Ovary (tissue), 9 donors: ENCODE measurements around the gene RPL15. TPM values are rescaled to one million over a fixed set of nuclear protein-coding genes. Genes with fewer than 3 reads are reported as not detected.
"Not testable (repeated sequence)": the region's sequence is repeated elsewhere in the genome, so short reads cannot be mapped to it uniquely, and the experiment has no call there.

Experiments used
- DNase-seq, 5 donors: peaks; one replicate each; pipeline ENCODE4 v3.0.0-alpha.2; 2019 to 2020
- H3K27ac ChIP-seq, 2 donors: fragments of 200-600 bp; one replicate each; pipeline versions ENCODE4 v1.5.1 to v1.8.0; 2019 to 2022
- H3K27me3 ChIP-seq: fragments of 200-600 bp; one replicate; pipeline ENCODE4 v1.8.0; 2022
- H3K36me3 ChIP-seq: fragments of 200-600 bp; sonication (generic); one replicate; pipeline ENCODE4 v1.5.1; 2019
- H3K4me1 ChIP-seq: one replicate; pipeline ENCODE4 v1.8.1; 2013; ENCODE audit warnings: mild to moderate bottlenecking, moderate library complexity; ENCODE audit not compliant: insufficient read depth
- H3K4me3 ChIP-seq: fragments of 200-600 bp; sonication (generic); one replicate; pipeline ENCODE4 v1.5.1; 2017
- H3K9me3 ChIP-seq, 2 donors: fragments of 200-600 bp in 1 of 2; sonication (generic) in 1 of 2; one replicate each; pipeline versions ENCODE4 v1.5.1 to v1.8.1; 2013 to 2019; ENCODE audit warnings: mild to moderate bottlenecking in 1 of 2, moderate library complexity in 1 of 2
- EP300 ChIP-seq: sonication (generic); formaldehyde crosslinking; IDR thresholded peaks from one replicate; pipeline ENCODE4 v1.6.1; 2017; ENCODE audit warnings: antibody characterized with exemption
- POLR2A ChIP-seq: fragments of 450-650 bp; IDR thresholded peaks from one replicate; pipeline ENCODE4 v1.6.1; 2017; ENCODE audit warnings: antibody characterized with exemption, mild to moderate bottlenecking, moderate library complexity
- WGBS, 3 donors: extraction: QIAGEN DNeasy Blood & Tissue Kit in 1 of 3; methylation state at CpG; one replicate each; pipeline versions ENCODE4 v1.1.5 to v1.1.7; 2013 to 2017; 5-methylcytosine and 5-hydroxymethylcytosine counted together
- intact Hi-C, 4 donors: fragments of 100-400 bp; cut with DNase I; formaldehyde crosslinking; loops; one replicate each; pipeline versions ENCODE4 v1.11.0 to v1.15.1; 2022 to 2023
- polyA plus RNA-seq, 2 donors: library from polyadenylated mRNA; stranded (reverse); fragments of 200-250 nt in 1 of 2; fragments of 350-450 nt in 1 of 2; fragmentation: Illumina TruSeq in 1 of 2; extraction: RNeasy Lipid Tissue Mini Kit (QIAGEN cat#74804) in 1 of 2; gene quantifications; one replicate each; pipeline ENCODE4 v1.2.3, GENCODE V29; 2013 to 2014
- total RNA-seq, 7 donors: library from RNA; depleted of rRNA in 2 of 7; stranded (reverse); fragments of >200 nt in 2 of 7; fragmentation: NEBNext Ultra II Directional in 3 of 7; extraction: Animal tissue kit (Norgen Biotek cat#: 25700) in 3 of 7; gene quantifications; one replicate each; pipeline versions ENCODE4 v1.1.0 to v1.2.4, GENCODE V29; 2016 to 2023
- TF ChIP-seq, protein P1 (sequence below), 3 donors: fragments of 450-650 bp in 2 of 3; fragments of 200-600 bp in 1 of 3; IDR thresholded peaks; one replicate each; pipeline versions ENCODE4 v1.5.1 to v1.8.0; 2016 to 2022; ENCODE audit warnings: antibody characterized with exemption in 3 of 3, mild to moderate bottlenecking in 1 of 3
- donor health status: DM: no; HTN: no; CAD: no; lungs with moderate emphysema.
- donor health status: DM: no; HTN: no; CAD: no.
- donor health status: Bipolar disorder and iron deficiency.
- donor health status: DM: yes; HTN: yes; CAD: no.
- donor health status: DM: no; HTN: no; CAD: no.
- donor health status: DM: yes; HTN: yes; CAD: no.

Gene RPL15
- total and polyA plus RNA-seq, 9 donors = 3,013 to 6,966 (median 4,015) TPM

DNA sequence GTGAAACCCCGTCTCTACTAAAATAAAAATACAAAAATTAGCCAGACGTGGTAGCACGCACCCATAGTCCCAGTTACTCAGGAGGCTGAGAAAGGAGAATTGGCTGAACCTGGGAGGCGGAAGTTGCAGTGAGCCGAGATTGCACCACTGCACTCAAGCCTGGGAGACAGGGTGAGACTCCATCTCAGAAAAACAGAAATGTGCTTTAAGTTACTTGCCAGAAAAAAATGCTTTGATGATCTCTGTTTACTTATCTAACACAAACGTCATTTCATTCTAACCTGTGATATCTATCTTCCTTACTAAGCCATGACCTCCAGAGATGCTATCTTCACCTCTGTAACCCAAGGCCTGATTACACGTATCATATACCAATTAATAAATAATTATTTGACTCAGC is 7.6 kb upstream of the RPL15 start:
- Histone ChIP-seq H3K4me1 (no peaks in the 10 kb centered on the region), H3K27ac (no peak overlapping the region), H3K36me3 (no peaks in the 10 kb centered on the region), H3K4me3 (no peak overlapping the region), H3K27me3 (no peaks in the 10 kb centered on the region), H3K9me3 (no peaks in the 10 kb centered on the region)
- 88 to 94% (median 90%) methylated on average over 7 of the region's 7 CpGs for WGBS, 3 donors
- intact Hi-C loops = loop anchor here in 1 of 4 donors (10.0 kb wide), 1 partner anchor 325 kb away; no protein-coding TSS in a partner anchor
- no peak for DNase-seq
- TF ChIP-seq, protein P1, sequence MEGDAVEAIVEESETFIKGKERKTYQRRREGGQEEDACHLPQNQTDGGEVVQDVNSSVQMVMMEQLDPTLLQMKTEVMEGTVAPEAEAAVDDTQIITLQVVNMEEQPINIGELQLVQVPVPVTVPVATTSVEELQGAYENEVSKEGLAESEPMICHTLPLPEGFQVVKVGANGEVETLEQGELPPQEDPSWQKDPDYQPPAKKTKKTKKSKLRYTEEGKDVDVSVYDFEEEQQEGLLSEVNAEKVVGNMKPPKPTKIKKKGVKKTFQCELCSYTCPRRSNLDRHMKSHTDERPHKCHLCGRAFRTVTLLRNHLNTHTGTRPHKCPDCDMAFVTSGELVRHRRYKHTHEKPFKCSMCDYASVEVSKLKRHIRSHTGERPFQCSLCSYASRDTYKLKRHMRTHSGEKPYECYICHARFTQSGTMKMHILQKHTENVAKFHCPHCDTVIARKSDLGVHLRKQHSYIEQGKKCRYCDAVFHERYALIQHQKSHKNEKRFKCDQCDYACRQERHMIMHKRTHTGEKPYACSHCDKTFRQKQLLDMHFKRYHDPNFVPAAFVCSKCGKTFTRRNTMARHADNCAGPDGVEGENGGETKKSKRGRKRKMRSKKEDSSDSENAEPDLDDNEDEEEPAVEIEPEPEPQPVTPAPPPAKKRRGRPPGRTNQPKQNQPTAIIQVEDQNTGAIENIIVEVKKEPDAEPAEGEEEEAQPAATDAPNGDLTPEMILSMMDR (IDR thresholded peaks at IDR 0.05) = no peak
- TF ChIP-seq POLR2A (no peak), EP300 (no peak)

DNA sequence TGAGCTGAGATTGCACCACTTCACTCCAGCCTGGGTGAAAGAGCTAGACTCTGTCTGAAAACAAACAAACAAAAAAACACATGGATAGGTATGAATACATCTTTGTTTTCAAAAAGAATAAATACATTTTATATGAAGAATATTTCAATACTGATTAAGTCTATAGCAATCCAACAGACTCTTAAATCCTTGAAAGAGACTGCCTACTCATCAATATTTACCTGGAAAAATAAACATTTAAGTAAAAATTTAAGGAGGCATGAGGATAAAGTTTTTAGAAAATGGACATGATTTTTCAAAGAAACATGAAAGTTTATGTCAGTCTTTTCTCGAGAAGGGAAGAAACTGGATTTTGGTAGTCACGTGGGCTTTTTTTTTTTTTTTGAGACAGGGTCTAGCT is 5.5 kb upstream of the RPL15 start:
- Histone ChIP-seq H3K27me3 (no peaks in the 10 kb centered on the region), H3K36me3 (no peaks in the 10 kb centered on the region), H3K27ac (no peak overlapping the region), H3K9me3 (no peaks in the 10 kb centered on the region), H3K4me1 (peaks cover 4% of the 10 kb centered on the region), H3K4me3 (no peak overlapping the region)
- no peak for DNase-seq
- intact Hi-C loops = no loop called here
- WGBS, 3 donors = 94 to 95% (median 95%) methylated on average over 2 of the region's 2 CpGs
- TF ChIP-seq POLR2A = no peak
- TF ChIP-seq, protein P1 (IDR thresholded peaks at IDR 0.05) = no peak
- no peak for TF ChIP-seq EP300

DNA sequence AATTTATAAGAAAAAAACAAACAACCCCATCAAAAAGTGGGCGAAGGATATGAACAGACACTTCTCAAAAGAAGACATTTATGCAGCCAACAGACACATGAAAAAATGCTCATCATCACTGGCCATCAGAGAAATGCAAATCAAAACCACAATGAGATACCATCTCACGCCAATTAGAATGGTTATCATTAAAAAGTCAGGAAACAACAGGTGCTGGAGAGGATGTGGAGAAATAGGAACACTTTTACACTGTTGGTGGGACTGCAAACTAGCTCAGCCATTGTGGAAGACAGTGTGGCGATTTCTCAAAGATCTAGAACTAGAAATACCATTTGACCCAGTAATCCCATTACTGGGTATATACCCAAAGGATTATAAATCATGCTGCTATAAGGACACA is 4.6 kb upstream of the RPL15 start:
- H3K9me3 ChIP-seq, H3K4me3 ChIP-seq, H3K4me1 ChIP-seq, H3K36me3 ChIP-seq, H3K27ac ChIP-seq, DNase-seq, H3K27me3 ChIP-seq, intact Hi-C loops: not testable (repeated sequence)
- WGBS, 3 donors = 93 to 99% (median 97%) methylated on average over 3 of the region's 3 CpGs

DNA sequence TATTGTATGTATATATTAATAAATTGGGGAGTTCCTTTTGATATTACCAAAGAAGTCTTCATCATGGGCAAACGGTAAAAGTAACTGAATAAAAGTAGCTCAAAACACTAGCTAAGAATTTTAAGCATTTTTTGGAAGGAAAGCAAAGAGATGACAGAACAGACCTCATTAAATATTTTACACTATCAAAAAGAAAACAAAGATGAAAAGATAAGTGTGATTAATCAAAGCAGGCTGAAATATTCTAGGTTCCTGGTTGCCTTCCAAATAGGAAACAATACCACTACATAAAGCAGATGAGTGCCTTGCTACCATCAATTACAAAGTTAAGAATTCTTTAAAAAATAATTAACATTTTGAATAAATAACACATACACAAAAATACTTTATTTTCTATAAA is 3.8 kb upstream of the RPL15 start:
- TF ChIP-seq POLR2A (no peak), EP300 (no peak)
- TF ChIP-seq, protein P1 (IDR thresholded peaks at IDR 0.05) = no peak
- Histone ChIP-seq H3K4me3 (no peak overlapping the region), H3K36me3 (no peaks in the 10 kb centered on the region), H3K9me3 (no peaks in the 10 kb centered on the region), H3K27me3 (no peaks in the 10 kb centered on the region), H3K27ac (no peak overlapping the region), H3K4me1 (peaks cover 4% of the 10 kb centered on the region)
- intact Hi-C loops = no loop called here
- WGBS, 3 donors = 86 to 88% (median 88%) methylated on average over 1 of the region's 1 CpG
- no peak for DNase-seq

DNA sequence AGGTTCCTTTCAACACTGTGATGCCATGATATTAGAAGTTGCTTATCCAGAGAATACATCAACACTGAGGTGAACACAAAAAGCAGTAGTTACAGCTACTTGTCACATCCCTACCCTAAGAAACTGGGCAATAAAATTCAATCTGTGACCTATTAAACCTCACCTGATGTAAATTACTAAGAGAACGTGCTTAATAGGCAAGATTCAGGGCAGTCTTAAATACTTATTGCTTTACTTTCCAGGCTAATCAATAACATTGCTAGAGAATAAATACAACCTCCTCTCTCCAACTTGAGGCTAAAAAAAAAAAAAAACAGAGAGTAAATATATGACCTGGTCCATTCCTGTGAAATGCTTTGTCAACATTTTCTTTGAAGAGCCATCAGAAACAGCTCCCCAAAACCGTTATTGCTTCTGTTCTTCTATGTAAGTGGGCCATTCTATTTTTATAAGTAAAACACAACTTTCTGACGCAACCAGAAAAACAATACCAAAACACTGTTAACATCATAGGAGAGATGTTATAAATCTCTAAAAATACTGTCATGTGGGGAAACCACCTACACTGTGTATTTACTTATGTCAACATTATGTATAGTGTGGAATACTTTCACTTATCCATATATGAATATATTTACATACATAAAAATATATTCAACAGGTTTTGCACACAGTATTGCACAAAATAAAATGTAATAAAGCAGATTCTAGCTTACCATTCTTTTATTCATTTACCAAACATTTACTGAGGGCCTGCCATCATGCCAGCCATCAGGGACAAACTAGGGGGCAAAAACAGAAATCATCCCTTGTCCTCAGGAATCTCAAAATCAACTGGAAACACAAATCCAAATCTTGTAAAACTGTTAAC is 2.8 kb upstream of the RPL15 start:
- H3K27me3 ChIP-seq = no peaks in the 10 kb centered on the region
- no peak for DNase-seq
- no peak overlapping the region for H3K27ac ChIP-seq
- no peak for TF ChIP-seq POLR2A
- TF ChIP-seq, protein P1 (IDR thresholded peaks at IDR 0.05) = no peak
- H3K4me1 ChIP-seq = peaks cover 4% of the 10 kb centered on the region
- no peaks in the 10 kb centered on the region for H3K9me3 ChIP-seq
- WGBS, 3 donors = 73 to 76% (median 73%) methylated on average over 3 of the region's 3 CpGs
- no peak overlapping the region for H3K4me3 ChIP-seq
- H3K36me3 ChIP-seq = no peaks in the 10 kb centered on the region
- intact Hi-C loops = no loop called here
